ENCODE data around the gene PKD1L1.

DNA sequence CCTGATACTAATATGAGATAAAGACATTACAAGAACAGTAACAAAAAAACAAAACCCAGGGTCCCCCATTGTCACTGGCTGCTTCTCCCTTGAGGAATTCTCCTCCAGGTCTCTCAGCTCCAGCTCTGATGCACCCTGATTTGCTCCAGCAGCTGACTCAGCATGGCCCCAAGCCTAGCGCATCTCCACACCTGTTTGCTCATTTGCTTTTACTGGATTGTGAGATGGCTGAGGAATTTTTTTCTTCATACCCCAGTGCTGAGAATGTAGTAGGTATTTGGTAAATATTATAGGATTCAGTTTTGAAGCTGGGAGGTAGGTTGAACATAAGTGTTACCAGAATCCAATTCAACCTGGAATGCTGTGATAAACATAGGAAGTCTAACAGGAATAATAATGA is 171.9 kb downstream of the PKD1L1 start:
- TF ChIP-seq, protein P1, sequence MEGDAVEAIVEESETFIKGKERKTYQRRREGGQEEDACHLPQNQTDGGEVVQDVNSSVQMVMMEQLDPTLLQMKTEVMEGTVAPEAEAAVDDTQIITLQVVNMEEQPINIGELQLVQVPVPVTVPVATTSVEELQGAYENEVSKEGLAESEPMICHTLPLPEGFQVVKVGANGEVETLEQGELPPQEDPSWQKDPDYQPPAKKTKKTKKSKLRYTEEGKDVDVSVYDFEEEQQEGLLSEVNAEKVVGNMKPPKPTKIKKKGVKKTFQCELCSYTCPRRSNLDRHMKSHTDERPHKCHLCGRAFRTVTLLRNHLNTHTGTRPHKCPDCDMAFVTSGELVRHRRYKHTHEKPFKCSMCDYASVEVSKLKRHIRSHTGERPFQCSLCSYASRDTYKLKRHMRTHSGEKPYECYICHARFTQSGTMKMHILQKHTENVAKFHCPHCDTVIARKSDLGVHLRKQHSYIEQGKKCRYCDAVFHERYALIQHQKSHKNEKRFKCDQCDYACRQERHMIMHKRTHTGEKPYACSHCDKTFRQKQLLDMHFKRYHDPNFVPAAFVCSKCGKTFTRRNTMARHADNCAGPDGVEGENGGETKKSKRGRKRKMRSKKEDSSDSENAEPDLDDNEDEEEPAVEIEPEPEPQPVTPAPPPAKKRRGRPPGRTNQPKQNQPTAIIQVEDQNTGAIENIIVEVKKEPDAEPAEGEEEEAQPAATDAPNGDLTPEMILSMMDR (IDR thresholded peaks at IDR 0.05), result no peak
- no peak for TF ChIP-seq POLR2A (IDR thresholded peaks at IDR 0.05)
- TF ChIP-seq POLR2AphosphoS5 (IDR thresholded peaks at IDR 0.05), result no peak

Measured in suprapubic skin (tissue), 4 donors.